ENCODE data around the gene BEND7.
"Not testable (repeated sequence)": the region's sequence is repeated elsewhere in the genome, so short reads cannot be mapped to it uniquely, and the experiment has no call there.

BEND7 gene

GRCh38 chr10:13422800-13423199, 106.0 kb downstream of the BEND7 start:
- DNase-seq: no peak

GRCh38 chr10:13421382-13421917, 107.4 kb downstream of the BEND7 start:
- no peak for DNase-seq

GRCh38 chr10:13420532-13421307, 108.1 kb downstream of the BEND7 start:
- DNase-seq: no peak

GRCh38 chr10:13417459-13418126, 111.2 kb downstream of the BEND7 start:
- DNase-seq: no peak

GRCh38 chr10:13416760-13417159, 112.1 kb downstream of the BEND7 start:
- peak in 5 of 58 donors; percentile 5 to 24 (median 8) for DNase-seq

GRCh38 chr10:13414855-13415254, 114.0 kb downstream of the BEND7 start:
- no peak for DNase-seq

- no peak for DNase-seq
Measured at GRCh38 chr10:13414137-13414536, 114.7 kb downstream of the BEND7 start.

GRCh38 chr10:13412894-13413293, 115.9 kb downstream of the BEND7 start:
- no peak for DNase-seq

- DNase-seq: no peak
Measured at GRCh38 chr10:13404791-13405190, 124.0 kb downstream of the BEND7 start.

- DNase-seq: no peak
Measured at GRCh38 chr10:13404305-13404759, 124.5 kb downstream of the BEND7 start.

GRCh38 chr10:13403426-13403825, 125.4 kb downstream of the BEND7 start:
- DNase-seq: not testable (repeated sequence)

GRCh38 chr10:13402021-13402420, 126.8 kb downstream of the BEND7 start:
- no peak for DNase-seq

- no peak for DNase-seq
Measured at GRCh38 chr10:13401142-13401541, 127.7 kb downstream of the BEND7 start.

- no peak for DNase-seq
Measured at GRCh38 chr10:13400196-13400965, 128.4 kb downstream of the BEND7 start.

GRCh38 chr10:13399752-13400151, 129.1 kb downstream of the BEND7 start:
- DNase-seq: no peak

GRCh38 chr10:13399236-13399635, 129.6 kb downstream of the BEND7 start:
- DNase-seq: no peak

- DNase-seq: no peak
Measured at GRCh38 chr10:13397052-13397451, 131.8 kb downstream of the BEND7 start.

GRCh38 chr10:13396369-13396768, 132.4 kb downstream of the BEND7 start:
- no peak for DNase-seq

- no peak for DNase-seq
Measured at GRCh38 chr10:13395540-13395939, 133.3 kb downstream of the BEND7 start.

GRCh38 chr10:13393640-13394039, 135.2 kb downstream of the BEND7 start:
- no peak for DNase-seq

GRCh38 chr10:13392701-13393100, 136.1 kb downstream of the BEND7 start:
- no peak for DNase-seq
